ENCODE results near the gene MTARC1. TPM values are rescaled to one million over a fixed set of nuclear protein-coding genes. Genes with fewer than 3 reads are reported as not detected.

Gene MTARC1
- polyA plus RNA-seq, 12 donors, result 4.1 to 9.9 (median 7.6) TPM; not detected in 2

DNA sequence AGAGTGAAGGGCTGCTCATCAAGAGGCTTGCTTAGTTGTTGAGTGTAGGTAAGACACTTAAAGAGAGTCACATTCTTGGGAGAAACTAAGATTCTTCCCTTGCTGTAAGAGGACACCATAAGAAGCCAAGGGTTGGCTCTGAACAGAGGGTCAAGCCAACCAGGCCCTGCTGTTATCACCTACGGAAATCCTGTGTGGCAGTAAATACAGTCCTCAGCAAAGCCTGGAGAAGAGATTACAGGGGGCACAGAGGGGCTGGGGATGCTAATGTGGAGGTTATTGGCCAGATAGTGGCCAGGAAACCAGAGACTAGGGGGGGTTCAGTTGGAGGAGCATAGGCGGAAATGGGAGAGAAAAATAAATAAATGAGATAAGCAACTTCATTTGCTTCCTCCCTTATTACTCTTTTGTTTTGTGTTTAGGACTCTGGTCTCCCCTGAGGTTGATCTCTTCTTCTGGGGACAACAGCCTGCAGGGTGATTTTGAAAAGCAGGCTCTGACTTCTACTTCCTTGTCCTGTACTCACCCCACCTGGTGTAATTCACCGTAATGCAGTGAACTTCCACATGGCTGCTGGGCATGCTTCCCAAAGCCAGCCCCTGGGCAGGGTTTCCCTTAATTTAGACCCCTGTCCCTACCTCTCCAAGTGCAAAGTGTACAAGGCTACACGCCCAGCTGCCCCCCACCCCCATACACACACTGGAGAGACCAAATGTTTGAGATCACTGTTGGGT, 40.9 kb downstream of the MTARC1 start:
- no peak for DNase-seq

DNA sequence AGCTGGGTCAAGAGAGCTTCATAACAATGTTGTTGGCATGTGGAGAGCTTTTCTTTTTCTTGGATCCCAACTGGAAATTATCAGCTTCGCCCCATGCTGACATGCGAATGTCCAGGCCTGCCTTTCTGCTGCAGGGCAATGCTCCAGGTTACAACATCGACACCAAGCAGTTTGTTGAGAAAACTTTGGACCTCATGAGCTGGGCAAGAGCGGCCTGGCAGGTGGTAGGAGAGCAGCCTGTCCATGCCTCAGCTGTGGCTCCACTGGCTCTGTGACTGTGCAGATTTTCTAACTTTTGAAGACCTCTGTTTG, 41.4 kb downstream of the MTARC1 start:
- DNase-seq, result no peak

DNA sequence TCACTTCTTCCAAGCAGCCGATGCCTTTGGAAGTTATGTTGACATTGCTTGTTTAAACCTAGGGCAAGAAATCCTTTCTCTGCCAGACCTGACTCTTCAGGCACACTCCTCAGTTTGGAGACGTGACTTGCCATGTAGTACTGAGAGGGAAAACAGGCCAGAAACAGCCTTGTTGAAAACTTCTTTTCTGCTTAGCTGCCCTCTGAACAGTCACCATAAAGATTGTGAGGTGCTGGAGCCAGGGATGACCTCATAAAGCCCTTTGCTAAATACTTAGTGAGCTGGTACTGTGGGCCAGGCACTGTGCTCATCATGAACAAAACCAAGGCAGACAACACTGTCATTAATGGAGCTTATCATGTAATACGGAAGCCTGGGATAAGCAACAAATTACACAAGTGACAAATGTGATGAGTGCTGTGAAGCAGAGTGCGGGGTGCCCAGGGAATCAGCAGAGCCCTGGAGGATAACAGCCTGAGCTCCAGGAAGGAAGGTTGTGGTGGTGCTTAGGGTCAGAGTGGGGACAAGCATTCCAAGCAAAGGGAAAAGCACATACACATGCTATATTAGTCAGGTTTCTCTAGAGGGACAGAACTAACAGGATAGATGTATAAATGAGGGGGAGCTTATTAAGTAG, 42.4 kb downstream of the MTARC1 start:
- no peak for DNase-seq

DNA sequence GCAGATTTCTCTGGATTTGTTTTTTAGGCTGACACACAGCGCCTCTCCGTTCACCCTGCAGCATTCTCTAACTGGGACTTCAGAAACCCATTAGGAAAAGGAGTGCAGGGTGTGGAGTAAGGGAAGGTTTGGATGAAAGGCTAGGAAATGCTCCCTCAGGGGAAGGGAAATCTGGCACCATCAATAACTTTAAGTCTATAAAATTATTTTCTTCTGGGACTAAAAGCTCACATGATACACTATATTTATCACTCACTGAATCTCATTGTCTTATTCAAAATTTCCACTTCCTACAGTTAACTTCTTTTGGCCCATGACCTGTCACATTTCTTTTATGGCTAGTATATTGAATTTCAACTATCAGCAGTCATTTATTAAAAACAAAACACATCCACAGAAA, 46.7 kb downstream of the MTARC1 start:
- DNase-seq, result no peak

DNA sequence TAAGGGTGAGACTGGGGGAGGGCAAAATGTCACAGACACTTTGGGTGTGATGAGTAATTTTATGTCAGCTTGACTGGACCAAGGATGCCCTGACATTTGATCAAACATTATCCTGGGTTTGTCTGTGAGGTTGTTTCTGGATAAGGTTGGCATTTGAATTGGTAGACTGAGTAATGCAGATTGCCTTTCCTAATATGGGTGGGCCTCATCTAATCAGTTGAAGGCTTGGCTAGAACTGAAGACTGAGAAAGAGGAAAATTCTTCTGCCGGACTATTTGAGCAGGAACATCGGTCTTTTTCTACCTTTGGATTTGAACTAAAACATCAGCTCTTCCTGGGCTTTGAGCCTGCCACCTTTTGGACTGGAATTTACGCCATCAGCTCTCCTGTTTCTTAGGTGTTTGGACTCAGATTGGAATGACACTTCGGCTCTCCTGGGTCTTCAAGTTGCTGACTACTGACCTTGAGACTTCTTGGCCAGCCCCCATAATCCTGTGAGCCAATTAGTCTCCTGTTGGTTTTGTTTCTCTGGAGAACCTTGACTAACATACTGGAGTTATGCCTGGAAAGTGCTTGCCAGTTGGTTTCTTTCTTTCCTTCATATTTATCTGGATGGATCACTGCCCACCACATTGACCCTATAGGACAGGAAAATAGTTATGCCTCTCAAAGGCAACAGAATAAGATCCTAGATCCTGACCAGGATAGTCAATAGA, 47.6 kb downstream of the MTARC1 start:
- no peak for DNase-seq

Other genes with a start within 250 kb of the MTARC1 start
- gene C1orf115, start 96.5 kb upstream of the MTARC1 start, polyA plus RNA-seq (ENCODE audit: insufficient read length in 12 of 12), result 10 to 100 TPM in 9 of 12 donors, 1 to 10 TPM in 2, not detected in 1; 9.0 to 22.1 (median 11.5) TPM
- gene MTARC2, start 38.6 kb upstream of the MTARC1 start, polyA plus RNA-seq (ENCODE audit: insufficient read length in 12 of 12), result 10 to 100 TPM in 11 of 12 donors, not detected in 1; 12.6 to 67.9 (median 18.6) TPM
- 10 to 100 TPM in 10 of 12 donors, 1 to 10 TPM in 1, not detected in 1; 9.1 to 25.0 (median 15.3) TPM for gene HLX, start 92.5 kb downstream of the MTARC1 start, polyA plus RNA-seq (ENCODE audit: insufficient read length in 12 of 12)